HepG2 (cell line): ENCODE measurements around the gene TOMM20. TPM values are rescaled to one million over a fixed set of nuclear protein-coding genes. Genes with fewer than 3 reads are reported as not detected.

Experiments
- BORCS8-MEF2B ChIP-seq: sonication (generic); formaldehyde crosslinking; IDR thresholded peaks from 2 replicates; pipeline ENCODE4 v1.8.0; 2022; ENCODE audit warnings: mild to moderate bottlenecking, missing genetic modification reagents
- CCAR2 ChIP-seq: fragments of 200-400 bp; formaldehyde crosslinking; optimal IDR thresholded peaks from 2 replicates; pipeline ENCODE3; 2018; ENCODE audit warnings: low read depth, mild to moderate bottlenecking, low read length, moderate library complexity
- ELF1 ChIP-seq: sonication (generic); formaldehyde crosslinking; IDR thresholded peaks from 2 replicates; pipeline ENCODE4 v1.4.0; 2020; ENCODE audit warnings: missing genetic modification reagents
- FOSL1 ChIP-seq: sonication (generic); formaldehyde crosslinking; IDR thresholded peaks from 2 replicates; pipeline ENCODE4 v1.9.0; 2021; ENCODE audit warnings: missing genetic modification reagents, borderline replicate concordance
- GATAD1 ChIP-seq: IDR thresholded peaks from 2 replicates; pipeline ENCODE4 v1.6.1; 2016; ENCODE audit warnings: missing genetic modification reagents, missing compliant biosample characterization
- HNF4A ChIP-seq: sonication (generic); formaldehyde crosslinking; IDR thresholded peaks from 2 replicates; pipeline ENCODE4 v1.4.0; 2020; ENCODE audit warnings: missing genetic modification reagents
- IRX3 ChIP-seq: sonication (generic); formaldehyde crosslinking; IDR thresholded peaks from 2 replicates; pipeline ENCODE4 v1.8.1; 2023; ENCODE audit warnings: mild to moderate bottlenecking, low read depth, missing genetic modification reagents, borderline replicate concordance
- MBNL3 ChIP-seq: fragments of 250-450 bp; sonication (Bioruptor Pico); conservative IDR thresholded peaks from 2 replicates; pipeline ENCODE4 v1.8.0; 2022; ENCODE audit warnings: mild to moderate bottlenecking, inconsistent platforms
- MED8 ChIP-seq: sonication (generic); formaldehyde crosslinking; IDR thresholded peaks from 2 replicates; pipeline ENCODE4 v1.8.1; 2023; ENCODE audit warnings: mild to moderate bottlenecking, missing genetic modification reagents; ENCODE audit not compliant: insufficient replicate concordance
- MTA3 ChIP-seq: sonication (generic); formaldehyde crosslinking; IDR thresholded peaks from 2 replicates; pipeline ENCODE4 v1.4.0; 2020; ENCODE audit warnings: missing genetic modification reagents
- NFE2L1 ChIP-seq: sonication (generic); formaldehyde crosslinking; IDR thresholded peaks from 2 replicates; pipeline ENCODE4 v1.4.0; 2020; ENCODE audit warnings: missing genetic modification reagents, mild to moderate bottlenecking, borderline replicate concordance
- SSRP1 ChIP-seq: IDR thresholded peaks from 2 replicates; pipeline ENCODE4 v1.6.1; 2016; ENCODE audit warnings: control low read depth
- ZFP36L1 ChIP-seq: sonication (generic); formaldehyde crosslinking; IDR thresholded peaks from 2 replicates; pipeline ENCODE4 v1.8.0; 2022; ENCODE audit warnings: mild to moderate bottlenecking, missing genetic modification reagents, moderate library complexity
- ZNF501 ChIP-seq: sonication (generic); formaldehyde crosslinking; IDR thresholded peaks from 2 replicates; pipeline ENCODE4 v1.5.1; 2020; ENCODE audit warnings: mild to moderate bottlenecking, moderate library complexity, missing genetic modification reagents
- ZNF607 ChIP-seq: sonication (generic); formaldehyde crosslinking; IDR thresholded peaks from 2 replicates; pipeline ENCODE4 v1.5.1; 2020; ENCODE audit warnings: missing genetic modification reagents, mild to moderate bottlenecking, borderline replicate concordance
- ZNF746 ChIP-seq: sonication (generic); formaldehyde crosslinking; IDR thresholded peaks from 2 replicates; pipeline ENCODE4 v1.8.0; 2022; ENCODE audit warnings: mild to moderate bottlenecking, missing genetic modification reagents
- ZNF780A ChIP-seq: sonication (generic); formaldehyde crosslinking; IDR thresholded peaks from 2 replicates; pipeline ENCODE4 v1.8.0; 2022; ENCODE audit warnings: mild to moderate bottlenecking, missing genetic modification reagents, moderate library complexity
- ZNF878 ChIP-seq: sonication (generic); formaldehyde crosslinking; IDR thresholded peaks from 2 replicates; pipeline ENCODE4 v1.8.1; 2023; ENCODE audit warnings: mild to moderate bottlenecking, missing genetic modification reagents, moderate library complexity
- polyA plus RNA-seq, 8 experiments: library from polyadenylated mRNA; depleted of rRNA in 3 of 8; stranded (reverse) in 7 of 8; unstranded in 1 of 8; fragments of >200 nt; fragmentation: Illumina TruSeq in 4 of 8; extraction: Trizol in 4 of 8; gene quantifications; 2 replicates each; pipeline versions ENCODE4 v1.2.1 to v1.2.3, GENCODE V29; 2011 to 2016; ENCODE audit warnings: low read depth in 4 of 8, missing spikeins in 1 of 8, mixed read lengths in 1 of 8; ENCODE audit not compliant: insufficient read depth in 1 of 8
- total RNA-seq, 5 experiments: library from RNA; depleted of rRNA; stranded (reverse); fragments of >200 nt; fragmentation: Illumina TruSeq; extraction: Trizol; gene quantifications; 2 replicates each; pipeline ENCODE4 v1.2.3, GENCODE V29; 2016; ENCODE audit warnings: low read depth in 1 of 5
- TF ChIP-seq, protein P1 (sequence below): sonication (generic); formaldehyde crosslinking; IDR thresholded peaks from 2 replicates; pipeline ENCODE4 v1.5.0; 2020; ENCODE audit warnings: mild to moderate bottlenecking, missing genetic modification reagents
- TF ChIP-seq, protein P2 (sequence below): sonication (generic); formaldehyde crosslinking; IDR thresholded peaks from 2 replicates; pipeline ENCODE4 v1.4.0; 2020; ENCODE audit warnings: missing genetic modification reagents, borderline replicate concordance
- TF ChIP-seq, protein P3 (sequence below): sonication (generic); formaldehyde crosslinking; IDR thresholded peaks from 2 replicates; pipeline ENCODE4 v1.4.0; 2020; ENCODE audit warnings: mild to moderate bottlenecking, missing genetic modification reagents
- TF ChIP-seq, protein P4 (sequence below): sonication (generic); formaldehyde crosslinking; IDR thresholded peaks from 2 replicates; pipeline ENCODE4 v1.4.0; 2020; ENCODE audit warnings: missing genetic modification reagents
- TF ChIP-seq, protein P5 (sequence below): sonication (generic); formaldehyde crosslinking; conservative IDR thresholded peaks from 2 replicates; pipeline ENCODE4 v1.4.0; 2020; ENCODE audit warnings: missing genetic modification reagents
- TF ChIP-seq, protein P6 (sequence below): sonication (generic); formaldehyde crosslinking; IDR thresholded peaks from 2 replicates; pipeline ENCODE4 v1.4.0; 2020; ENCODE audit warnings: missing genetic modification reagents

TOMM20 gene
- total and polyA plus RNA-seq, 2 of the 13 experiments (the other 11 are each of a cell fraction or from before 2014, with no cell fraction given), result 153 to 376 TPM

DNA sequence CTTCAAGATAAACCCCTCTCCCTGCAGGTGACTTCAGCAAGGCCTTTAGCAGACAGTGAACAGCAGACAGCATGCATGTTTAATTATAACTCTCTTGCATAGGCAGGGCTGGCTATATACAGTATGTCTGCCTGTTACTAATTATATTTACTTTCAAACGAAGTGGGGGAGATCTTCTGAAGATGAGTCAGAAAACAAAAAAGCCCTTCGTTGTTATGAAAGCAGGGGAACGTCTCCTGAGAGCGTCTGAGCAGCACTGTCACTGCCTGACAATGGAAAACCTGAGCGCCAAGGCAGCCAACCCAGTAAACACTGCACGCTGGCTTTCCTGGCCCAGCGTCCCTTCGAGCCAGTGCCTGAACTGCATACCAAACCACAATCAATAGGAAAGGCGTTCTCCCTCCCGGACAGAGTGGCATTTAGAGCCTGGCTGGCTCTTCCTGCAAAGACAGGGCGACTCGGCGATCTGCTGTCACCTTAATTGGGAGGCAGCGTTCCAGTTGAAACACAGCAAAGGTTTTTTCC lies 54.1 kb downstream of the TOMM20 start (continued):
- no peak for TF ChIP-seq MTA3
- no peak for TF ChIP-seq ZFP36L1 (CRISPR knock-in tag)
- no peak for TF ChIP-seq NFE2L1 (CRISPR knock-in tag)
- 0 out of 2 replicates have a peak, but pooled peaks have one; percentile 14 for TF ChIP-seq ZNF780A (CRISPR knock-in tag)
- no peak for TF ChIP-seq MED8 (CRISPR knock-in tag)
- TF ChIP-seq, protein P1, sequence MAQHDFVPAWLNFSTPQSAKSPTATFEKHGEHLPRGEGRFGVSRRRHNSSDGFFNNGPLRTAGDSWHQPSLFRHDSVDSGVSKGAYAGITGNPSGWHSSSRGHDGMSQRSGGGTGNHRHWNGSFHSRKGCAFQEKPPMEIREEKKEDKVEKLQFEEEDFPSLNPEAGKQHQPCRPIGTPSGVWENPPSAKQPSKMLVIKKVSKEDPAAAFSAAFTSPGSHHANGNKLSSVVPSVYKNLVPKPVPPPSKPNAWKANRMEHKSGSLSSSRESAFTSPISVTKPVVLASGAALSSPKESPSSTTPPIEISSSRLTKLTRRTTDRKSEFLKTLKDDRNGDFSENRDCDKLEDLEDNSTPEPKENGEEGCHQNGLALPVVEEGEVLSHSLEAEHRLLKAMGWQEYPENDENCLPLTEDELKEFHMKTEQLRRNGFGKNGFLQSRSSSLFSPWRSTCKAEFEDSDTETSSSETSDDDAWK, result no peak
- TF ChIP-seq, protein P2, sequence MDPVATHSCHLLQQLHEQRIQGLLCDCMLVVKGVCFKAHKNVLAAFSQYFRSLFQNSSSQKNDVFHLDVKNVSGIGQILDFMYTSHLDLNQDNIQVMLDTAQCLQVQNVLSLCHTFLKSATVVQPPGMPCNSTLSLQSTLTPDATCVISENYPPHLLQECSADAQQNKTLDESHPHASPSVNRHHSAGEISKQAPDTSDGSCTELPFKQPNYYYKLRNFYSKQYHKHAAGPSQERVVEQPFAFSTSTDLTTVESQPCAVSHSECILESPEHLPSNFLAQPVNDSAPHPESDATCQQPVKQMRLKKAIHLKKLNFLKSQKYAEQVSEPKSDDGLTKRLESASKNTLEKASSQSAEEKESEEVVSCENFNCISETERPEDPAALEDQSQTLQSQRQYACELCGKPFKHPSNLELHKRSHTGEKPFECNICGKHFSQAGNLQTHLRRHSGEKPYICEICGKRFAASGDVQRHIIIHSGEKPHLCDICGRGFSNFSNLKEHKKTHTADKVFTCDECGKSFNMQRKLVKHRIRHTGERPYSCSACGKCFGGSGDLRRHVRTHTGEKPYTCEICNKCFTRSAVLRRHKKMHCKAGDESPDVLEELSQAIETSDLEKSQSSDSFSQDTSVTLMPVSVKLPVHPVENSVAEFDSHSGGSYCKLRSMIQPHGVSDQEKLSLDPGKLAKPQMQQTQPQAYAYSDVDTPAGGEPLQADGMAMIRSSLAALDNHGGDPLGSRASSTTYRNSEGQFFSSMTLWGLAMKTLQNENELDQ (CRISPR knock-in tag), result peak; percentile 61; the same call in 1 of the 2 replicates
- TF ChIP-seq BORCS8-MEF2B (CRISPR knock-in tag), result peak; percentile 5; the same call in 1 of the 2 replicates
- no peak for TF ChIP-seq ELF1 (CRISPR knock-in tag)
- no peak for TF ChIP-seq ZNF878 (CRISPR knock-in tag)
- peak; percentile 82 for TF ChIP-seq SSRP1
- TF ChIP-seq, protein P3, sequence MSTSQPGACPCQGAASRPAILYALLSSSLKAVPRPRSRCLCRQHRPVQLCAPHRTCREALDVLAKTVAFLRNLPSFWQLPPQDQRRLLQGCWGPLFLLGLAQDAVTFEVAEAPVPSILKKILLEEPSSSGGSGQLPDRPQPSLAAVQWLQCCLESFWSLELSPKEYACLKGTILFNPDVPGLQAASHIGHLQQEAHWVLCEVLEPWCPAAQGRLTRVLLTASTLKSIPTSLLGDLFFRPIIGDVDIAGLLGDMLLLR (CRISPR knock-in tag), result no peak
- TF ChIP-seq HNF4A, result no peak
- TF ChIP-seq GATAD1 (CRISPR knock-in tag), result no peak; the same call in 1 of the 2 replicates
- 0 out of 2 replicates have a peak, but pooled peaks have one; percentile 11 for TF ChIP-seq ZNF607 (CRISPR knock-in tag)
- no peak for TF ChIP-seq ZNF501
- TF ChIP-seq MBNL3 (CRISPR knock-in tag), result no peak
- TF ChIP-seq, protein P4, sequence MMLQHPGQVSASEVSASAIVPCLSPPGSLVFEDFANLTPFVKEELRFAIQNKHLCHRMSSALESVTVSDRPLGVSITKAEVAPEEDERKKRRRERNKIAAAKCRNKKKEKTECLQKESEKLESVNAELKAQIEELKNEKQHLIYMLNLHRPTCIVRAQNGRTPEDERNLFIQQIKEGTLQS (CRISPR knock-in tag), result no peak
- TF ChIP-seq, protein P5, sequence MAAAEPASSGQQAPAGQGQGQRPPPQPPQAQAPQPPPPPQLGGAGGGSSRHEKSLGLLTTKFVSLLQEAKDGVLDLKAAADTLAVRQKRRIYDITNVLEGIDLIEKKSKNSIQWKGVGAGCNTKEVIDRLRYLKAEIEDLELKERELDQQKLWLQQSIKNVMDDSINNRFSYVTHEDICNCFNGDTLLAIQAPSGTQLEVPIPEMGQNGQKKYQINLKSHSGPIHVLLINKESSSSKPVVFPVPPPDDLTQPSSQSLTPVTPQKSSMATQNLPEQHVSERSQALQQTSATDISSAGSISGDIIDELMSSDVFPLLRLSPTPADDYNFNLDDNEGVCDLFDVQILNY, result no peak
- TF ChIP-seq CCAR2, result no peak
- TF ChIP-seq, protein P6, sequence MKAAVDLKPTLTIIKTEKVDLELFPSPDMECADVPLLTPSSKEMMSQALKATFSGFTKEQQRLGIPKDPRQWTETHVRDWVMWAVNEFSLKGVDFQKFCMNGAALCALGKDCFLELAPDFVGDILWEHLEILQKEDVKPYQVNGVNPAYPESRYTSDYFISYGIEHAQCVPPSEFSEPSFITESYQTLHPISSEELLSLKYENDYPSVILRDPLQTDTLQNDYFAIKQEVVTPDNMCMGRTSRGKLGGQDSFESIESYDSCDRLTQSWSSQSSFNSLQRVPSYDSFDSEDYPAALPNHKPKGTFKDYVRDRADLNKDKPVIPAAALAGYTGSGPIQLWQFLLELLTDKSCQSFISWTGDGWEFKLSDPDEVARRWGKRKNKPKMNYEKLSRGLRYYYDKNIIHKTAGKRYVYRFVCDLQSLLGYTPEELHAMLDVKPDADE (CRISPR knock-in tag), result no peak
- TF ChIP-seq ZNF746, result no peak
- TF ChIP-seq FOSL1 (CRISPR knock-in tag), result no peak
- TF ChIP-seq IRX3 (CRISPR knock-in tag), result 0 out of 2 replicates have a peak, but pooled peaks have one; percentile 24
